ENCODE measurements around the gene CHRNB4.
"Not testable (repeated sequence)": the region's sequence is repeated elsewhere in the genome, so short reads cannot be mapped to it uniquely, and the experiment has no call there.

Gene CHRNB4, protein sequence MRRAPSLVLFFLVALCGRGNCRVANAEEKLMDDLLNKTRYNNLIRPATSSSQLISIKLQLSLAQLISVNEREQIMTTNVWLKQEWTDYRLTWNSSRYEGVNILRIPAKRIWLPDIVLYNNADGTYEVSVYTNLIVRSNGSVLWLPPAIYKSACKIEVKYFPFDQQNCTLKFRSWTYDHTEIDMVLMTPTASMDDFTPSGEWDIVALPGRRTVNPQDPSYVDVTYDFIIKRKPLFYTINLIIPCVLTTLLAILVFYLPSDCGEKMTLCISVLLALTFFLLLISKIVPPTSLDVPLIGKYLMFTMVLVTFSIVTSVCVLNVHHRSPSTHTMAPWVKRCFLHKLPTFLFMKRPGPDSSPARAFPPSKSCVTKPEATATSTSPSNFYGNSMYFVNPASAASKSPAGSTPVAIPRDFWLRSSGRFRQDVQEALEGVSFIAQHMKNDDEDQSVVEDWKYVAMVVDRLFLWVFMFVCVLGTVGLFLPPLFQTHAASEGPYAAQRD

DNA sequence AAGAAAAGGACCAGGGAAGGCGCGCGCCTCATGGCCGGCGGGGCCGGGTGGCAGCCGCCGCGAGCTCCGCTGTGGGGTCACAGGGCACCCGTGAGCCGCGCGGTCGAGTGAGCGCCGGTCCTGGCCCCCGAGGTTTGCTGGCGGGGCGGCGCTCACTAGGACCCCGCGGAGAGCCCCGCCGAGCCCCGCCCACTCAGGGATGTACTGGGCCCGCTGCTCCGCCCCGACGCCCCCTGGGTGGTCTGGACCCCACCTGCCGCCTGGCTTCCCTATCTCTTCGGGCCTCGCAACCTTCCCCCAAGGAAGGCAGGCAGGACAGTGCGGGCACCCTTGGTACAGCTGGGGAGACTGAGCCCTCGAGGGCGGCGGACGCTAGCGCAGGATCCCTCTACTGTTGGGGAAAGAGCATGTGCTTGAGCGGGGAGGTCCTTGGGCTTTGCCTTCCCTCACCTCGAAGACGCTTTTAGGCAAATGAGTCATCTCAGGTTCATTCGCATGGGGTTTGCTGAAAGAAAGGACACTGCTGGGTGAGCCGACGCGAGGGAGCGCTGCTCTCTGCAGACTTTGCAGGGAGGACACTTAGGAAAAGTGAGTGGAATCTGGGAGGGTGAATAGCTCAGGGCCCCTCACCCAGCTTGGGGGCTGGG lies at the start of gene CHRNB4:
Gene CHRNB4 (minus strand): TSS at position 109 of the 647 bp plus-strand sequence. CDS start 77 bp downstream, at position 32.
- peak; percentile 62 for DNase-seq

DNA sequence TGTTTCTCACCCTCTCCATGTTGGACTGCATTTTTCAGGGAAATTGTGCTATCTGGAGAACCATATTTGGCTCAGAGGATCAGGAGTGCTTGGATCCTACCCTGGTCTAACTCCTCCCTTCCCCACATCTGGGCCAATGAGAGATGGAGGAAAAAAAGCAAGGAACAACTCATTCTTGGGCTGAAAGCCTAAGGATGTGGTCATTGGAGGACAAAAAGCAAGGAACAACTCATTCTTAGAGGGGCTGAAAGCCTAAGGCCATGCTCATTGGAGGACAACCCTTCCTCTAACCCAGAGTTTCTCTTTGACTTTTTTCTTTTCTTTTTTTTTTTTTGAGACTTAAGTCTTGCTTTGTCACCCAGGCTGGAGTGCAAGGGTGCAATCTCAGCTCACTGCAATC lies 48.6 kb upstream of the CHRNB4 start:
- DNase-seq, result no peak

DNA sequence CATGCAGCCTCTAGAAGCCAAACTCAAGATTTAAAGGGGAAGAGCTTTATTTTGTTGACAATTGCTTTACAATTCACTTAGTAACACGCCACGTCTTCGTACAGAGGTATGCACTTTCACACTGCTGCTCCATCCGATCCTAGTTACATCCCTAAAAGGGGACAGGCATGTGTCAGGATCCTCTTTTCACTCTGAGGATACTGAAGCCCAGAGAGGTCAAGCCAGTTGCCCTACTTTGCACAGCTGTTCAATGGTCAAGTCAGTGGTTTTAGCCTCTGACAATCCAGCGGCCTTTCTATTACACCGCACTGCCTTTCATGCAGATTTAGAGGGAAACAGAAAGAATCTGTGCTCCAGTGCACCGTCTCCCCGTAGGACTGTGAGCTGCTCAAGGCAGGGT lies 44.9 kb upstream of the CHRNB4 start:
- DNase-seq, result no peak

DNA sequence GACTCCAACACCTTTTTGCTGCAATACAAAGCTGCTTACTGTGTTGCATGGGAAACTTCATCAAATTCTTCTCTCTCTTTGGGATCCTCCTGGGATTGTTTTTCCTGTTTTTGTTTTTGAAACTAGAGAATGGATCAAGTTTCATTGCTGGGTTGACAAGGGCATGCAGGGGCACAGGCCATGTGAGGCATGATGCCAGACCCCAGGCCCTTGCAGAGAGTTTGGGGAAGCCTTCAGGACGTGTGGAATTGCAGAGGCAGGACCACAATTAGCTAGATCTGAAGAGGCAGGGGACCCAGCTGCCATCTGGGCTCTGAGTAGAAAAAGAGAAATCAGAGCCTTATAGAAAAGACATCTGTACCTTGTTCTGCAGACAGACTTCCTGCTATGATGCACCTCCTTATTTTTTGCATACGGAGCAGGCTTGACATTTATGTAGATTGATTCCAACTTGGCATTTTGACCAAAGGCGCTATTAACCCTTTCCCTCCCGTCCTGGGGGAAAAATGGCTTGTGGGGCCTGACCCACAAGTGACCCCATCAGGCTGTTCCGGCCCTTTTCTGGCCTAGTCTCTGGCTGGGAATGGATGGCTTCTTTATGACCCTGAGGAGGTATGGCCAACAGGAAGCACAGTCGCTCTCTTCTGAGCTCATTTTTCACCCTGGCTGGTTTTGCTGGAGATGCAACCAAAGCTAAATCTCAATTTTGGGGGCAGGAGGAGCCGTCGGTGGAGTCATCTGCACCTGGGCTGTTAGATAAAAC lies 44.3 kb upstream of the CHRNB4 start:
- DNase-seq, result peak; percentile 69

DNA sequence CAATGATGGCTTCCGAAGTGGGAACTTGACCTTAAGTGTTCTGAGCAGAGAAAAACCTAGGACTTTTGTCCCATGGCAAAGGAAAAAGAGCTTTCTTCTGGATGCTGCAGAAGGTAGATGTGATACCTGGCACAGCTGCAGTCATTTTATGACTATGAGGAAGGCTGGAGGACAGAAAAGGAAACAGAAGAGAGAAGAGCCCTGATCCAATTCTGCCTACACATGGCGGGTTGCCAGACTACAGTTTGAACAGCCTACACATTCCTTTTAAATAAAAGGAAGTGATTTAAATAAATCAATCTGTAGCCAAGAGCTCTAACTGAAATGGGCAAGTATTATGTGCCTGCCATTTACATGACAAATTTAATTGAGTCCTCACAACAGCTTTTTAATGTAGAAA lies 43.6 kb upstream of the CHRNB4 start:
- no peak for DNase-seq

DNA sequence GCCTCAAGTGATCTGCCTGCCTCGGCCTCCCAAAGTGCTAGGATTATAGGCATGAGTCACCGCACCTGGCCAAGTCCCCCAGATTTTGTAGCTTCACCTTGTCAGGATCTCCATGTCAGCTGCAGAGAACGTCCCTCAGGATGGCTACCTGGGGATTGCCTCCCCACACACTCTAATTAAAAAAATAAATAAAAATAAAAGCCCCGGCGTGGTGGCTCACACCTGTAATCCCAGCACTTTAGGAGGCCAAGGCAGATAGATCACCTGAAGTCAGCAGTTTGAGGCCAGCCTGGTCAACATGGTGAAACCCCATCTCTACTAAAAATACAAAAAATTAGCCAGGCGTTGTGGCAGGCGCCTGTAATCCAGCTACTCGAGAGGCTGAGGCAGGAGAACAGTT lies 42.6 kb upstream of the CHRNB4 start:
- DNase-seq, result not testable (repeated sequence)

DNA sequence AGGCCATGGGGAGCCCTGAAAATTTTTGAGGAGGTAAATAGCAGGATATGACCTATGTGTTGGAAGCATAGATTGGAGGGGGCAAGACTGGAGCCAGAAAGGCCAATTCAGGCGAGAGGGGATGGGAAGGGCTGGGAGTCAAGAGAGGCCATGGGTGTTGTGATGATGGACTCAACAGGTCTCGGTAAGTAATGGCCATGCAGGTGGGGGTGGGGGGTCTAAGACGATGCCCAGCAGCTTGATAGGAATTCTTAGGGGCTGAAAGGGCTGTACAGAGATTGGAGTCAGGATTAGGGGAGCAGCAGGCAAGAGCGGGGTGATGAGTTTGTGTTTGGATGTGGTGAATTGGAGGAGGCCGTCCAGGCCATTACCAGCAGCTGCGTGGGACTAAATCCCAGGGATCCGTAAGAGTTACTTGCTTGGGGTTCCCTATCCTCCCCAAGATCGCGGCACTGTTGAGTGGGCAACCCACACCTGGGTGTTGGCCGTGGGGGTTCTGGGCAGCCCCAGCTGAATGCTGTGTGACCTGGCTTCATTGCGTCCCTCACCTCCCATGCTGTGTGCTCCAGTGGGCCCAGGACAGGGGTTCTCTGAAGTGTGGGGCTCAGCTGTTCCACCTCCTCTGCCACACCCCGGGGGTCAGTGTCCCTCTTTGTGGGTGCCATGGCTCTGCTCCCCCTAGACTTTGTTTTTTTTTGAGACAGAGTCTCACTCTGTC lies 41.8 kb upstream of the CHRNB4 start:
- no peak for DNase-seq

DNA sequence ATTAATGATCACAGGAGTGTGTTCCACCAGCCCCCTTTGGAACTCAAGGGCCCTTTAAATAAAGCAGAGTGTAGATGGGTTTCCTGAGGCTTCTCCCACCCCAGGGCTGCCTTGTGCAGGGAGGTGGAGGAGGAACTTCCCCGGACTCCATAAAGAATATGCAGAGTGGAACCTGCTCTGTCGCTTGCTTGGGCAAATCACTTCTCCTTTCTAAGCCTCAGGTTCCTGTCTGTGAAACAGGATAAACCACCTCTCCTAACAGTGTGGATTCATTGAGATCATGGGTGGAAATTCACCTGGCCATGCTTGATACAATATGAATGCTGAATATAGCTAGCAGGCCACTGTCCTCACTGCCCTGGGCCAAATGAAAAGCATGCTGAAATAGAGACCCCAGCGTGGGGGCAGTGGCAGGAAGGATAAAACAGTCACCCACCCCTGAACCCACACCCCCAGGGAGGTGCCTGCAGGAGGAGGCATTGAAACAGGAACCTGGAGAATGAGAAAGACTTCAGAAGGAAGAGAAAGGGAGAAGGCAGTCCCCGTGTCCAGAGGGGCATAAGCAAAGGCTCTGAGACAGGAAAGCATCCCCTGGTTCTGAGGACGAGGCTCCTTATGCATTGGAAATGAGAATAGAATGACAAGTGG lies 41.1 kb upstream of the CHRNB4 start:
- no peak for DNase-seq

DNA sequence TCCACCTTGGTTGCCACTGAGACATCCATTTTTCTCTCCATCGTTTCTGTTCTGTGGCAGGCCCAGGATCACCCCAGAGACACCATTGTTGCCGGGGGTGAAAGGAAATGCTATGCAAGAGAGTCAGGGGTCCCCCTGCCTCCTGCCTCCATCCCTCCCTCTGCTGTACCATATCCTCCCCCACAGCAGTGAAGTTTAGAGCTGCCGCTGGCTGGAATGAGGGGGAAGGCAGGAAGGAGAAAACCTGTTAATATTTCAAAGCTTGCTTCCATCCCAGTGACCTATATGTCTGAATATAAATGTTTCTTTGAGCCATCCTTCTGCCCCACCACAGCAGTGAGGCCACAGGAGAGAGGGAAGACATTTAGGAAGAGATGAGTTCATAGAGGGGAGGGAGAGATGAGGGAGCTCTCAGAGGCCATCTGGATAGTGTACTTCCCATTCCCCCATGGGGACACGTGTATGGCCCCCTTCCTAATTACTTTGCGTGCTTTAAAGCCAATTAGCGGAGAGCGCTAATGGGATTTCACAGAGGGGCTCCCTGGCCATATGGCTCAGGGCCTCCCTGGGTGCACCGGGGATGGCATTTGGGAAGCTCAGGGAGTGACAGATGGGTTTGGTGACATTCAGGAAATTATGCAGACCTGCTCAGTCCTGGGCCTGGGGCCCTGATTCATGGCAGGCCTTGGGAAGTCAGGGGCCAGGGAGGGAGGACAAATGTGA lies 40.4 kb upstream of the CHRNB4 start:
- DNase-seq, result no peak

DNA sequence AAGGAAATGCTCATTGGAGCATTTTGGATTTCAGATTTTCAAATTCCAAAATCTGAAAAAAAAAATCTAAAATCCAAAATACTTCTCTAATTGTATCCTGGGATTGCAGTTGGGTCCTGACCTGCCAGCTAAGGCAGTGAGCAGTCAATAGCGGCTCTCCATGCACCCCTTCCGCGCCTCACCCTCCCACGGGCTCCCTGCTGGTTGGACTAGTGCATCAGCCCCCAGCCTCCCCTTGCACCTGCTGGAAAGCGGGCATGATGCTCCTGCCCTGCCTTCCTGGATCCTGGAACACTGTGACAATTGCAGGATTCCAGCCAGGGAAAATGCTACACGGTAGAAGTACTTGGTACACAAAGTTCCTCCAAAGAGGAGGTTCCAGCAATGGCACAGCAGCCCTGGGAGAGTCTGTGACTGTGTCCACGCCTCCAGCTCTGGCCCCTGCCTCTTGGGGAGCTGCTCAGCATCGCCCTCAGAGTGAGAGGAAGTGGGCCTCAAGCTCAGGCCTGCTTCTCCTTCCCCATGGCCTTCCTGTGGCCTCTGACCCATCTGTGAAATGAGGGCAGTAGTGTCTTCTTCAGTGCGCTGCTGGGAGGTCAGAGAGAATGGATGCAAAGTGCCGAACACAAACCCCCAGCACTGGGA lies 39.5 kb upstream of the CHRNB4 start:
- DNase-seq, result no peak

DNA sequence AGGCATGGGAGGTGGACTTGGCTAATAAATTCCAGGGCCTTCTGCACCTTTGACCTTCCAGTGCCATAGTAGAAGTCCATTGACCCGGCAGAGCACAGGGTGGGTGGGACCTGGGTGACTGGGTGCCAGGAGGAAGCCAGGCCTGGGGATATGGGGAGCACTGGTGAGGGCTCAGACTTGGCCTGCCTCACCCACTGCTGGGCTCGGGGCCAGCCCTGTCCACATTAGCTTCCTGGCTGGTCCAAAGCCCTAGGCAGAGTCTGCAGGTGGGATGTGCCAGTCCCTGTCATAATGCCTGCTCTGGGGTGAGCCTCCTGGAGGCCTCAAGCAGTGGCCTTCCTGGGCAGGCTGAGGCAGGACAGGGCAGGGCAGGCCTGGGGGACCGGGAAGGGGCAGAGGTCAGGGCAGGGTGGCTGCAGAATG lies 38.1 kb upstream of the CHRNB4 start:
- no peak for DNase-seq

DNA sequence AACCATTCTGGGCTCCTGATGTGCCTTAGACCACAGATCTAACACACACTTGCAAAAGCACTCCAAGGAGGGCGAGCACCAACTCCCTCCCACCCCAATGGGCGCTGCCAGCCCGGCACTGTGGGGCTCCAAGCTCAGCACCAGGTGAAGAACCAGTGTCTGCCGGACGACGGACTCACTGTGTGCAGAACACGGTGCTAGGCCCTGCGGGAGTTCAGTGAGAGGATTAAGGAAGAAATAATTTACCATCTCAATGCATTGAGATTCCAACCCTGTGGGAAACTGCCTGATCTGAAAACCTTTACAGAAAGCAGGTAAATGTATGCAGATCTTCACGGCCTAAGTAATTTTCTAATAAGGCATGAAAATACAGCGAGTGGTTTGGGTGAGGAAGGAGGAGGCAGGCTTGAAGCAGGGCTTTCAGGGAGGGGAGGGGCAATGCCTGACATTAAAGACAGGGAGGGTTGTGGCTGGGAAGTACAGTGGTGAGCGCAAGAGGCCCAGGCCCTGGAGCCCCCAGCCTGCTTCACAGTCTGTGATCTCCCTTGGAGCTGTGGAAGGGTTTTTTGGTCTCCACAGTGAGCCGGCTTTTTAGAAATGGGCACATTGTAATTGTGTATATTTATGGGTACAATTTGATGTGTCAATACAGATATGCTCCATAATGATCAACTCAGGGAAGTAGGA lies 35.6 kb upstream of the CHRNB4 start:
- DNase-seq, result no peak

DNA sequence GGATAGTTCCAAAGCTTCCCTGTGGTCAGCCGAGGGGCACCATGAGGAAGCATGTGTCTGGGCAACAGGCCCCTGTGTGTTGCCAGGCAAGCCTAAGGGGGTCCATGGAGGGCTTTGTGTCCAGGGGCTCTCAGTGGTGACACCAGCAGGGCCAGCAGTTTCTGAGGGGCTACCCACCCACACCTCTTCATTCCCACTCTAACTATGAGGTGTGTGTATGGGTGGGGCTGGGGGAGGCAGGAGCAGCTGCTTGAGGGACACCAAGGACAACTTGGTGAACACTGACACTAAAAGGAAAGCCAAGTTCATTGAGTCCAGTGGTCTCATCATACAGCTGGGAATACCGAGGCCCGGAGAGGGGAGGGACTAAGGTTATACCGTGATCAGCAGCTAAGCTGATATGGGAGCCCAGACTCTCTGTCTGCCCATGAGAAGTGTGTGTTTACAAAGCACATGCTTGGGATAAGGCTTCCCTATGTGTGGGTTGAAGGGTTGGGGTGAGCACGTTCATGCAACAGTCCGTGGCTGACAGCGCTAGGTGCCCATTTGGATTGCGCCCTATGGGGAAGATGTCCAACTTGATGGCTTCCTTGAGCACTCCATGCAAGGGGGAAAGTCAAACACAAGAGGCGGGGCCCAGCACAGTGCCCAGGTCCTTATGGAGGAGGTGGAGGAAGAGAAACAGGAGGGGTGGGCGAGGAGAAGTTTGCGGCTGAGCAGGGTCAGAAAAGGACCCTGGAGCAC lies 34.8 kb upstream of the CHRNB4 start:
- no peak for DNase-seq

DNA sequence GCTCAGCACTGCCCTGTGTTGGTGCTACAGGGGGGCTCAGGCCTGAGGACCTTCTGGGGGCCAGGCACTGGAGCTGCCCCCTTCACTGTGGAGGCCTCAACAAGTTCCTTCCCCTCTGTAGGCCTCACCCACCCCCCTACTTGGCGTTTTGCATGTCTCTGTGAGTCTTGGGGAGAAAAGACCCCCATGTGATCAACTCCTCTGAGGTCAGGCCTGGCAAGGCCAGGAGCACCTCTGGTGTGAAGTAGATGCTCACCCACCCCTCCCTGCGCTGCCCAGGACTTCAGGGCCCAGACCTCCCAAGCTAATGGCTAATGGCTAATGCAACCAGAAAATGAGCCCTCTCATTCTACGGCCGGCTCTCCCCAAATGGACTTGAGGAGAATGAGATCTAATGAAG lies 34.2 kb upstream of the CHRNB4 start:
- no peak for DNase-seq

DNA sequence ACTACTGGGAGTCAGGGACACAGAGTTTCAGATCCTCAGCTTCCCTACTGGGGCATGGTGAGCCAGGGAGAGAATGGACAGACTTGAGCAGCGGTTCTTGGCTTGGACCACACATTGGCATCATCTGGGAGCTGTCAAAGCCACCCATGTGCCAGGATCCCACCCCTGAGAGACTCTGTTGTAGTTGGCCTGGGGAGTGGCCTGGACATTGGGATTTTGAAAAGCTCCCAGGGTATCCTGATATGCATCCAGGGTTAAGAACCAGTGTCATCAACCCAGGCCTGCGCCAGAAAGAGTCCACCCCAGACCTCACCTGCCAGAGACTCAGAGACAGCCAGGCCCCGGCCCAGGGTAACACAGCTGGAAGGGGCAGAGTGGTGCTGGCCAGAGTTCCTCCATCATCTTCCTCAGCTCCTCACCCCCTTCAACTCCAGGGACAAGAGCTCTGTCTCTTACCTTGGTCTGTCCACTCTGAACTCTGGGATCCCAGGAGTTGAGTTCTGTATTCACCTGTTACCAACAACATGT lies 33.0 kb upstream of the CHRNB4 start:
- DNase-seq, result no peak

DNA sequence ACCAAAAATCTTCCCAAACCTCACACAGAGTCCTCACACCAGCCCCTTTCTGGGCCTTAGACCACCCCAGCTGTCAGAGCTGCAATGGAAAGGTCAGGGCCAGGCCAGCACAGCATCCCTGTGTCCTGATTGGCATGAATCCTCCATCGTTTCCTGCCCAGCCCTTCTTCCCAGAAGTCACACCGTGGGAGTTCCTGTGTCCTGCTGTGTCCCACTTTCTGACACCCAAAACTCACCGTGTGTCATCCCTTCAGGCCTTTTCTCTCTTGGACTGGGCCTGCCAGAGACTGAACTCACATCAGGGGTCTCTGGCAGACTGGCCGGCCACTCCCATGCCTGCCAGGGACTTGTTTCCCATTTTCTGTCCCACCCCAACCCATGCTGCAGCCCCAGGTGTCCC lies 32.5 kb upstream of the CHRNB4 start:
- DNase-seq, result no peak

DNA sequence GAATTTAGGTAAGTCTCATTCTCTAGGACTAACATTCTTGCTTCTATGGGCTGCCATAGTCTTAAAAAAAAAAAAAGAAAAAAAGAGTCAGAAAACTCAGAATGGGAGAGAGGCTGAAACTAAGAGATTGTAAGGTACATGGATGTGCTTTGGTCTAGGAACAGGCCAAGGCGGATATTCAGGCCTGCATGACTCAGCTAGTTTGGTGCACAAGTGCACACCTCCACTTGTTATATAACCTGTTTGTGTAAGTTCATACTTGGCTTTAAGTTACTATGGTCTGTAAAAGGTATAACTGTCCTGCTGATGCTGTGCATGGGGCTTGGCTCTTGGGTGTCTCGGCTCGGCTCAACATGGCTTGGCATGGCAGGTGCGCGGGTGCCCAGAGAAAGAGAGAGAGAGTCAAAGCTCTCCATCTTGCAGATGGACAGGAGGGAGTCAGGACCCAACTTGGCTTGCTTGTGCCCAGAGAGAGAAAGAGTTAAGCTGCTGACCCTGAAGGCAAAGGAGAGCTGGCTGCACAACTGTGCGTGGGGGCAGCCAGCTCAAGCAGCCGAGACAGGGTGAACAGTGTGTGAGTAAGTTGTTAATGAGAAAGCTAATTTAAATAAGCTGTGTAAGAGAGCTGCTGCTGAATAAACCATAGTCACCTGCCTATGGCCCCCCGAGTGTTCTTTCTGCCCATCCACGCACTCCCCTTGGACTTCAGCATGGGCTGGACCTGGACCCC lies 31.4 kb upstream of the CHRNB4 start:
- DNase-seq, result no peak

DNA sequence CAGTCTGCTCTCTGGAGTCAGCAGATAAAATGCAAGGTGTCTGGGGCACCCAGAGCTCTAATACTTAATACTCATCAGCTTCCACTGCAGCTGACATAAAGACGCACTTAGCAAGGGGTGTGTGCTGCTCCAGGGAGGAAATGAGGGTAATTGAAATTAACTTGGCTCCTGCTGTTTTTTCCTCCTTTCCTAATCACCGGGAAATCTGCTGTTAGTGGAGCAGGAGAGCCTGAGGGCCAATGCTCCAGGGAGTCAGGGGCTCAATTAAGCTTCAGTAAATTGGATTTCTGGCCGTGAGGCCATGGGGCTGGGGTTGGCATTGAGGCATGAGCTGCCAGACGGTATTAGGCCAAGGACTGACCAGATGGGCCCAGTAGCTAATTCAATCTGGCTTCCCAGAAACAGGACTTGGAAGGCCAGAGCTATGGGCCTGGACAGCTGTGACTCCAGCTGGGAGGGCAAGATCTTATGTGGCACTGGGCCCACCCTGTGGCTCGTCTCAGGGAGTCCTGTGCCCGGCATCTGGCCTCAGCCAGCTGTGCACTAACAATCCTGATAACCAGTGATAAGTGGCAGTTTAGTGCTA lies 30.7 kb upstream of the CHRNB4 start:
- DNase-seq, result peak; percentile 75

Data from right hindlimb (tissue), 1 donor.